ENCODE measurements around the gene MAP6. TPM values are rescaled to one million over a fixed set of nuclear protein-coding genes. Genes with fewer than 3 reads are reported as not detected.
"Not testable (repeated sequence)": the region's sequence is repeated elsewhere in the genome, so short reads cannot be mapped to it uniquely, and the experiment has no call there.

The MAP6 gene
- total RNA-seq (2014; rRNA removed; shearing (Covaris generic)): 0.10 and 0.40 TPM in 2 replicates
- 0.19 and 0.22 TPM in 2 replicates for polyA plus RNA-seq (2015; cell fraction: cytosol; rRNA removed)
- polyA plus RNA-seq (2015; cell fraction: nucleus; rRNA removed): 0.24 and 0.48 TPM in 2 replicates

DNA sequence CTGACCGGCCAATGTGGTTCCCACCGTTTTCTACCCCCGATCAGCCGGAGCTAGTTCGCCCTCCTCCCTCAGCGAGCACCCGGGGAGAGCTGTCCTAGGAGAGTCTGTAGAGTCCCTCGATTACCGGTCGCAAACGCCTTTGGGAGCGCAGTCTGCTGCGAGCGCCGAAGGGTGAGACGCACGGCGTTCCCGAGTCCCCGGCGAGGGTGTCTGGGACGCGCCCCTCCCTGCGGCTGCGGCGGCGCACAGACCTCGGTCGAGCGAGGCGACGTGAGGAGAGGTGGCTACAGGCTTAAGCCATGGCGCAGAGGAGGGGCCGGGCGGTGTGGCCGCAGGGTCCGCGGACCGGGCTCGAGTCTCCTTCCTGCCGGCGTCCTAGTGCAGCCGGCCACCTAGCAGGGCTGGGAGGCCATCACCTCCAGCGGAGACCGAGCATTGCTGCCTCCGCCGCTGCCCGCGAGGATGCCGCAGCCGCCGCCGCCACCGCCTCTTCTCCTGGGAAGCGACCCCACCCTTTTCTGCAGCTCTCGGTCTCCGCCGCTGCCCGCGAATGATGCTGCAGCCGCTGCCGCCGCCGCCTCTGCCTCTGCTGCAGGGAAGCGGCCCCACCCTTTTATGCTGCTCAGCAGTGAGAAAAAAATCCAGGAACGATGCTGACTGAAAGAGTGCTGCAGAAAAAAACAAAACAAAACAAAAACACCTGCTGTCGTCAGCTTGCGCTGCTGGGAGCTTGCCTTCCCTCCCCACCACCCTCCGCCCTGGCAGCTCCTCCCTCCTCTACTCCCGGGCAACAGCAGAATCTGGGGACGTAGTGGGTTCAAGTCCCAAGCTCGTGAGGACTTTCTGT lies at the start of gene MAP6:
TSS of gene MAP6 (minus strand) at position 588 of the 847 bp plus-strand sequence. CDS start 669 bp downstream, outside the sequence.
- no peak for DNase-seq (ENCODE audit: low read depth)

GRCh38 chr11:75717608-75718418 lies 49.0 kb upstream of the MAP6 start, which contains the start of gene MOGAT2:
Gene MOGAT2 (plus strand): TSS chr11:75717838. CDS start chr11:75717889, 51 bp downstream.
- DNase-seq (ENCODE audit: low read depth): no peak

GRCh38 chr11:75716659-75717058 lies 47.8 kb upstream of the MAP6 start:
- DNase-seq (ENCODE audit: low read depth): no peak

GRCh38 chr11:75715688-75716087 lies 46.9 kb upstream of the MAP6 start:
- no peak for DNase-seq (ENCODE audit: low read depth)

DNA sequence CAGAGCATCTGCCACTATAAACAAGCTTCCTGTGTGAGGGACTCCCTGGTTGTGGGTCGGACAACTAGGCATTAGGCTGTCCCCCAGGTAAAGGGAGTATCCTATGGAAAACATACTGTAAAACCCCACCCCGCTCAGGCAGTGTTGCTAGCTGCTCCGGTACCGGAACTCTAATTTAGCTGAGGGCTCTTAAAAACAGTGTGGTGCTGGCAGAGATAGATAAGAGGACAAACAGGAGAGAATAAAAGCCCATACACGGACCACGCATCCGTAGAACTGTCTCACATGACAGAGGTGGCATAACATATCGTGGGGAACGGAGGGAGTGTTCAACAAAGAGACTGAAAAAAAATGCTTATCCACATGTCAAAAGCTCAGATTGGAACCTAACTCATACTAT lies 45.4 kb upstream of the MAP6 start:
- no peak for DNase-seq (ENCODE audit: low read depth)

- peak; percentile 79 for DNase-seq (ENCODE audit: low read depth)
Observed at GRCh38 chr11:75706260-75706729, 37.5 kb upstream of the MAP6 start.

DNA sequence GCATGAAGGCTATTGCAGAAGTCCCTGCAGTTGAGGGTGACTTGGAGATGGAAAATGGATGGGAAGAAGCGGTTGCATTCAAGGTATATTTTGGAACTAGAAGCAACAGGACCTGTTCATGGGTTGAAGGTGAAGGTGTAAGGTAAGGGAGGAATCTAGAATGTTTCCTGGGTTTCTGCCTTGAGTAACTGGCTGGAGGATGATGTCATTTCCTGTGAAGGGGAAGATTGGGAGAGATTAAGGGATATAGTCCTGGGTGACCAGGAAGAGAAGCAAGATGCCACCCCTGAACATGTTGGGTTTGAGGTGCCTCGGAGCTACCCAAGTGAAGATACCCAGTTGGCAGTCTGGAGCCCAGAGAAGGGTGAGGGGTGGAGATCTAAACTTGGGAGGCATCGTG lies 36.7 kb upstream of the MAP6 start:
- no peak for DNase-seq (ENCODE audit: low read depth)

GRCh38 chr11:75703695-75704237 lies 34.9 kb upstream of the MAP6 start:
- DNase-seq (ENCODE audit: low read depth): no peak

DNA sequence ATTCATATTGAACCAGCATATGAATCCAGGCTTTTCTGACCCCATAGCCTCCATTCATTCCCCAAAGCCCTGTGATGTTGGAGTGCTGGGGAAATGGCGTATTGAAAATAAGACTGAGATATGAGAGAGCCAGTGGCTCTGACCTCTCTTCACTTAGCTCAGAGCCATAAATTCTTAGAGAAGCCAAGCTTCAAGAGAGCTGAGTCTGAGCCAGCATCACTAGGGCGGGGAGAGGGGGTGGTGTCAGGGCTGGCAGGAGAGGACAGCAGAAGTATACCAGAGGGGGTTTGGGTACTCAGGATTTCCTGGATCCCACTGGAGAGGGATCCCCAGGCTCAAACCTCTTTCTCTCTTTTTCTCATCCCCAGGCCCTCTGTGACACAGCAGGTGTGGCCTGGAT lies 32.1 kb upstream of the MAP6 start:
- no peak for DNase-seq (ENCODE audit: low read depth)

GRCh38 chr11:75697906-75698581 lies 29.2 kb upstream of the MAP6 start:
- peak; percentile 4 for DNase-seq (ENCODE audit: low read depth)

- DNase-seq (ENCODE audit: low read depth): no peak
Observed at GRCh38 chr11:75691804-75692203, 23.0 kb upstream of the MAP6 start.

DNA sequence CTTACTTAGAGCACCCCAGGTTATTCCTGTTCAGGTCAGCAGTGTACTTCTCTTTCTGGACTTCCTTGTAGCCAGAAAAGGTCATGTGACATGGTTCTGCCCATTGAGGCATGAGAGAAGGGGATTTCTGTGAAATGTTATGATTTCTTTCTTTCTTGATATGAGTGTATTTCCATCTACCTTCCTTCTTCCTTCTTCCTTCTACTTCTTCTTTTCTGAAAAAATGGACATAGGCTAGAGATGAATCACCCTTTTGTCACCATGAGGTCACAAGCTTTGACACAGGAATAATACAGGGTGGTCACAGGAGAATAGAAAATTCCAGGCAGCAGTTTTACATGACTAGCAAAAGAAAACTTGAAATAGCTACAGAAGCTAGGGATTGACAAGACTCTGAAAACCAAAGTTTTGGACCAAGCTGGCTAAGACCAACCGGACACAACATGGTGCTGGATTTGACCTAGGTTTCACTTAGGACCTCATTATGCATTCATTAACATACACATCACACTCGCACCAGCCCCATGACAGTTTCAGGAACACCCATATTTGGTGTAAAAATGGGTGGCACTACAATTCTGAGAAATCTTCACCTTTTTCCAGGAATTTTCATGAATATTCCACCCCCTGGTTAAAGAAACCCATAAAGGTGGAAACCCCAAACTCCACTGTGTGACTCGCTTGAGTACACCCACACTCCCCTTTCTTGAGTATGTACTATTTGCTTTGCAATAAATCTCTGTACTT lies 21.2 kb upstream of the MAP6 start:
- DNase-seq (ENCODE audit: low read depth): peak; percentile 46

DNA sequence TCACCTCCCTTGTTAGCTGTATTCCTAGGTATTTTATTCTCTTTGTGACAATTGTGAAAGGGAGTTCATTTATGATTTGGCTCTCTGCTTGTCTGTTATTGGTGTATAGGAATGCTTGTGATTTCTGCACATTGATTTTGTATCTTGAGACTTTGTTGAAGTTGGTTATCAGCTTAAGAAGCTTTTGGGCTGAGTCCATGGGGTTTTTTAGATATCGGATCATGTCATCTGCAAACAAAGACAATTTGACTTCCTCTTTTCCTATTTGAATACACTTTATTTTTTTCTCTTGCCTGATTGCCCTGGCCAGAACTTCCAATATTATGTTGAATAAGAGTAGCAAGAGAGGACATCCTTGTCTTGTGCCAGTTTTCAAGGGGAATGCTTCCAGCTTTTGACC lies 15.0 kb upstream of the MAP6 start:
- not testable (repeated sequence) for DNase-seq (ENCODE audit: low read depth)

DNA sequence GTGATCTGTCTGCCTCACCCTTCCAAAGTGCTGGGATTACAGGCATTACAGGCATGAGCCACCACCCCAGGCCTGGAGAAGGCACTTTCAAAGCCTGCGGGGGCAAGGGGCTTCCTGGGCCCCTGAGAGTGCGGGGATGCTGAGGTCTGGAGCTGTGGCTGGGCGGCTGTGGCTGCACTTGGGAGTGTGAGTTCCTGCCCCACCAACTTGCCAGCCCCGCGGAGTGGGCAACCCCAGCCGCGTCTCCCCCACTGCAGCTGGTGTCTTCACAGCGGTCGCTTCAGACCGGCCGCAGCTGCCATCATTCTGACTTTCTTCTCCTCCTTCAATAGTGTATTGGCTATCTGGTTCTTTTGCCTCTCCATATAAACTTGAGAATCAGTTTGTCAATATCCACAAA lies 10.7 kb upstream of the MAP6 start:
- no peak for DNase-seq (ENCODE audit: low read depth)

DNA sequence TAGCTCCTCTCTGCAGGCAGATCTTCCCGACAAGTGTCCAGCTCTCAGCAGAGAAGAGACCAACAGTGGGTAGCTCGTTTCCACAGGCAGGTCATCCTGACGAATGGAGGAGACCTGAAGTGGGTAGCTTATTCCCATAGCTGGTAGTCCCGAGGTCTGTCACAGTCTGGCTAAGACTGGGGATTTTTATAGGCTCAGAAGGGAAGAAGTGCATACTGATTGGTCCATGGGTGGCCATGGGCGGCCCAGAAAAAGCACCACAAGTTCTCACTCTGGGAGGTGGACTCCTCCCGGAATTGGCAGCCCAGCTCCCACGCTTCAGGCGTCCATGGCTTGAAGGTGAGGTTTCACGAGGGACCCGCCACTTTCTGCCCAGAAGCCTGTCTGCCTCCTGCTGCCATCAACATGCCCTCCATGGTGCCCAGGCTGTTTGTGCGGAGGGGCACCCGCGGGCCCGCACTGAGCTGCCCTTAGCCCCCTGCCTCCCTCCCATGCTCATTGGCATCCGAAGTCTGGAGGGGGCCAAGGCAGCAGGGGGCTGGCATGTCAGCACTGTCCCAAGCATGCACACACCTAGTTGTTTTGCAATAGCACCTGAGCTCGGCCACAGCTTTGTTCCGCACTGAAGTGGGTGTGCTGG lies 9.9 kb upstream of the MAP6 start:
- no peak for DNase-seq (ENCODE audit: low read depth)

- no peak for DNase-seq (ENCODE audit: low read depth)
Observed at GRCh38 chr11:75677909-75678308, 9.1 kb upstream of the MAP6 start.

GRCh38 chr11:75677275-75677674 lies 8.4 kb upstream of the MAP6 start:
- no peak for DNase-seq (ENCODE audit: low read depth)

- peak; percentile 87 for DNase-seq (ENCODE audit: low read depth)
Observed at GRCh38 chr11:75673977-75674582, 5.2 kb upstream of the MAP6 start.

- DNase-seq (ENCODE audit: low read depth): no peak
Observed at GRCh38 chr11:75667831-75668450, 897 bp downstream of the MAP6 start.

Data from HT1080 (cell line).